Spleen (tissue), 13 donors: ENCODE measurements around the gene CDK12. TPM values are rescaled to one million over a fixed set of nuclear protein-coding genes. Genes with fewer than 3 reads are reported as not detected.
A peak's percentile ranks its signal among the peaks of the same experiment; 100 is the strongest.
"Not testable (repeated sequence)": the region's sequence is repeated elsewhere in the genome, so short reads cannot be mapped to it uniquely, and the experiment has no call there.

Experiments
- DNase-seq: peaks from one replicate; pipeline ENCODE4 v3.0.0-alpha.2; 2020
- H3K27ac ChIP-seq, 8 donors: fragments of 200-600 bp; sonication (generic) in 7 of 8; 1 replicate in 4 of 8; 2 replicates in 4 of 8; pipeline versions ENCODE4 v1.5.0 to v1.8.0; 2016 to 2021; ENCODE audit warnings: inconsistent platforms in 4 of 8, mild to moderate bottlenecking in 4 of 8, moderate library complexity in 1 of 8
- H3K27me3 ChIP-seq, 7 donors: fragments of 200-600 bp; sonication (generic) in 6 of 7; replicated peaks in 1 of 7; 1 replicate in 4 of 7; 2 replicates in 3 of 7; pipeline versions ENCODE4 v1.5.0 to v1.8.0; 2016 to 2021; ENCODE audit warnings: inconsistent platforms in 3 of 7, mild to moderate bottlenecking in 1 of 7
- H3K36me3 ChIP-seq, 6 donors: fragments of 200-600 bp; sonication (generic) in 5 of 6; 1 replicate in 4 of 6; 2 replicates in 2 of 6; pipeline versions ENCODE4 v1.5.0 to v1.8.0; 2016 to 2021; ENCODE audit warnings: inconsistent platforms in 2 of 6
- H3K4me1 ChIP-seq, 6 donors: fragments of 200-600 bp; sonication (generic) in 5 of 6; 1 replicate in 3 of 6; 2 replicates in 3 of 6; pipeline versions ENCODE4 v1.5.0 to v1.8.0; 2016 to 2021; ENCODE audit warnings: inconsistent platforms in 3 of 6
- H3K4me3 ChIP-seq, 8 donors: fragments of 200-600 bp; sonication (generic) in 7 of 8; 1 replicate in 4 of 8; 2 replicates in 4 of 8; pipeline versions ENCODE4 v1.5.0 to v1.8.0; 2016 to 2021; ENCODE audit warnings: inconsistent platforms in 4 of 8, mild to moderate bottlenecking in 4 of 8, moderate library complexity in 2 of 8
- H3K9me3 ChIP-seq, 8 donors: fragments of 200-600 bp; sonication (generic) in 7 of 8; 1 replicate in 4 of 8; 2 replicates in 4 of 8; pipeline versions ENCODE4 v1.5.0 to v1.8.0; 2016 to 2021; ENCODE audit warnings: inconsistent platforms in 4 of 8
- CTCF ChIP-seq, 11 experiments: fragments of 200-600 bp in 7 of 11; fragments of 450-650 bp in 4 of 11; sonication (generic) in 4 of 11; IDR thresholded peaks in 8 of 11; conservative IDR thresholded peaks in 3 of 11; 1 replicate in 7 of 11; 2 replicates in 4 of 11; pipeline versions ENCODE4 v1.4.0 to v1.8.0; 2016 to 2021; ENCODE audit warnings: antibody characterized with exemption in 11 of 11, inconsistent platforms in 4 of 11, mild to moderate bottlenecking in 1 of 11
- POLR2A ChIP-seq, 3 donors: fragments of 450-650 bp; IDR thresholded peaks; one replicate each; pipeline ENCODE4 v1.5.1; 2017; ENCODE audit warnings: antibody characterized with exemption in 3 of 3, mild to moderate bottlenecking in 1 of 3
- POLR2AphosphoS5 ChIP-seq, 3 donors: sonication (generic); formaldehyde crosslinking; IDR thresholded peaks; one replicate each; pipeline ENCODE4 v1.5.1; 2017; ENCODE audit warnings: antibody characterized with exemption in 3 of 3
- WGBS, 5 donors: extraction: QIAGEN DNeasy Blood & Tissue Kit in 3 of 5; methylation state at CpG; one replicate each; pipeline versions ENCODE4 v1.1.5 to v1.1.7; 2013 to 2018; 5-methylcytosine and 5-hydroxymethylcytosine counted together
- intact Hi-C: fragments of 100-400 bp; cut with DNase I; formaldehyde crosslinking; loops from one replicate; pipeline ENCODE4 v1.15.0; 2023; ENCODE audit warnings: low total_unique reads
- long read RNA-seq, 2 donors: transcript quantifications; one replicate each; lab custom pipeline, GENCODE V29; 2026
- polyA plus RNA-seq, 3 donors: library from polyadenylated mRNA; stranded (reverse); fragments of 200-250 nt; gene quantifications; one replicate each; pipeline ENCODE4 v1.2.1, GENCODE V29; 2013
- total RNA-seq, 7 donors: library from RNA; depleted of rRNA in 3 of 7; stranded (reverse); fragments of >200 nt in 3 of 7; fragmentation: NEBNext Ultra II Directional in 4 of 7; extraction: Animal tissue kit (Norgen Biotek cat#: 25700) in 4 of 7; gene quantifications; one replicate each; pipeline versions ENCODE4 v1.1.0 to v1.2.1, GENCODE V29; 2016 to 2021
- donor health status: healthy with polysubstance abuse.
- donor health status: DM: no; HTN: no; CAD: no; lungs with moderate emphysema.
- donor health status: DM: no; HTN: no; CAD: no.
- donor health status: Bipolar disorder and iron deficiency.
- donor health status: healthy.
- donor health status: DM: no; HTN: no; CAD: no.
- donor health status: DM: yes; HTN: yes; CAD: no.

CDK12 gene
- total RNA-seq (10 to 100 TPM; 69.5 to 88.1 (median 79.1) TPM), polyA plus RNA-seq (10 to 100 TPM in 1 of 3 donors, 1 to 10 TPM in 2; 6.9 to 13.6 (median 8.6) TPM)
- long read RNA-seq, donor 1, partial matches to known transcripts = 0 of 5 reads
- long read RNA-seq, donor 1, other reads (novel, unspliced or antisense) = 0 of 5 reads
- long read RNA-seq, donor 2, full-length matches to known transcripts = 5 of 5 reads
- long read RNA-seq, donor 2, partial matches to known transcripts = 0 of 5 reads
- long read RNA-seq, donor 2, other reads (novel, unspliced or antisense) = 0 of 5 reads

GRCh38 chr17:39461113-39461925, at the start of gene CDK12:
TSS of gene CDK12 (plus strand) at chr17:39461486. CDS start at chr17:39462072, 586 bp downstream.
- 1 to 3% (median 2%) methylated on average over 36 to 51 of the region's 51 CpGs for WGBS, 5 donors
- DNase-seq = peak; percentile 94
- peak in 7 of 11 experiments; percentile 10 to 90 (median 66) for TF ChIP-seq CTCF (IDR thresholded peaks at IDR 0.05 in 8 of 11, conservative IDR thresholded peaks at IDR 0.05 in 3 of 11)
- peak; percentile 93 to 98 (median 95) for TF ChIP-seq POLR2AphosphoS5 (IDR thresholded peaks at IDR 0.05)
- TF ChIP-seq POLR2A (IDR thresholded peaks at IDR 0.05) = peak; percentile 68 to 88 (median 85)
- Histone ChIP-seq H3K36me3 (peaks cover 0 to 16% (median 0%) of the 10 kb centered on the region in 6 donors), H3K9me3 (no peaks in the 10 kb centered on the region), H3K4me1 (peaks cover 16 to 46% (median 41%) of the 10 kb centered on the region in 6 donors), H3K27ac (peak within 1 kb of the TSS; percentile 97 to 100 (median 99)), H3K27me3 (no peaks in the 10 kb centered on the region), H3K4me3 (peak within 1 kb of the TSS; percentile 80 to 92 (median 85))
- intact Hi-C loops = no loop called here

GRCh38 chr17:39416141-39416540, 45.1 kb upstream of the CDK12 start:
- WGBS, 5 donors = 91 to 100% (median 97%) methylated on average over 1 of the region's 1 CpG
- Histone ChIP-seq H3K4me3 (no peak overlapping the region), H3K9me3 (no peaks in the 10 kb centered on the region), H3K36me3 (peaks cover 3 to 100% (median 96%) of the 10 kb centered on the region in 6 donors), H3K4me1 (no peaks in the 10 kb centered on the region), H3K27ac (no peak overlapping the region), H3K27me3 (no peaks in the 10 kb centered on the region)
- TF ChIP-seq POLR2AphosphoS5 (IDR thresholded peaks at IDR 0.05) (no peak), CTCF (IDR thresholded peaks at IDR 0.05 in 8 of 11, conservative IDR thresholded peaks at IDR 0.05 in 3 of 11) (no peak), POLR2A (IDR thresholded peaks at IDR 0.05) (no peak)
- no peak for DNase-seq
- intact Hi-C loops = no loop called here

- intact Hi-C loops = no loop called here
- DNase-seq = no peak
- Histone ChIP-seq H3K4me3 (no peak overlapping the region), H3K27ac (no peak overlapping the region), H3K9me3 (no peaks in the 10 kb centered on the region), H3K27me3 (no peaks in the 10 kb centered on the region), H3K36me3 (peaks cover 7 to 100% (median 97%) of the 10 kb centered on the region in 6 donors), H3K4me1 (no peaks in the 10 kb centered on the region)
- WGBS, 5 donors = 96 to 100% (median 98%) methylated on average over 4 of the region's 4 CpGs
- TF ChIP-seq POLR2AphosphoS5 (IDR thresholded peaks at IDR 0.05) (no peak), CTCF (IDR thresholded peaks at IDR 0.05 in 8 of 11, conservative IDR thresholded peaks at IDR 0.05 in 3 of 11) (no peak), POLR2A (IDR thresholded peaks at IDR 0.05) (no peak)
These were observed 31.7 kb upstream of the CDK12 start for GRCh38 chr17:39429600-39429999.

- H3K9me3 ChIP-seq, H3K27me3 ChIP-seq, DNase-seq, H3K4me3 ChIP-seq, H3K27ac ChIP-seq, H3K4me1 ChIP-seq, intact Hi-C loops: not testable (repeated sequence)
- H3K36me3 ChIP-seq = peaks cover 0 to 100% (median 98%) of the 10 kb centered on the region in 6 donors
- WGBS, 5 donors = 91 to 100% (median 98%) methylated on average over 2 of the region's 2 CpGs
These were observed 21.4 kb upstream of the CDK12 start for GRCh38 chr17:39439868-39440267.
